Pancreas (tissue), 10 donors: Measurements from ENCODE around the gene CAPN3. TPM values are rescaled to one million over a fixed set of nuclear protein-coding genes. Genes with fewer than 3 reads are reported as not detected.

Experiments
- ATAC-seq, 4 donors: fragments of 200-7000 bp; cut with Tn5 transposase; one replicate each; pipeline versions ENCODE4 v1.8.0 to v1.9.1; 2020; ENCODE audit warnings: mild to moderate bottlenecking in 4 of 4, moderate library complexity in 4 of 4
- DNase-seq, 6 donors: peaks; one replicate each; pipeline ENCODE4 v3.0.0-alpha.2; 2020
- FAIRE-seq: peaks from 2 replicates; lab custom pipeline; 2012; peaks lifted over from hg19 to GRCh38; lab: Jason Lieb, UNC
- H3K27ac ChIP-seq, 4 donors: fragments of 200-600 bp; sonication (generic); 1 replicate in 3 of 4; 2 replicates in 1 of 4; pipeline versions ENCODE4 v1.5.0 to v1.8.0; 2020
- H3K27me3 ChIP-seq, 4 donors: fragments of 200-600 bp; one replicate each; pipeline ENCODE4 v1.8.0; 2021
- H3K36me3 ChIP-seq, 3 donors: fragments of 200-600 bp; sonication (generic) in 1 of 3; one replicate each; pipeline versions ENCODE4 v1.5.0 to v1.8.0; 2020 to 2021
- H3K4me1 ChIP-seq, 3 donors: fragments of 200-600 bp; one replicate each; pipeline ENCODE4 v1.8.0; 2021
- H3K4me3 ChIP-seq, 4 donors: fragments of 200-600 bp; sonication (generic) in 2 of 4; one replicate each; pipeline versions ENCODE4 v1.5.0 to v1.8.0; 2020 to 2021
- H3K9me3 ChIP-seq, 4 donors: fragments of 200-600 bp; one replicate each; pipeline ENCODE4 v1.8.0; 2021
- WGBS, 2 donors: extraction: QIAGEN DNeasy Blood & Tissue Kit; methylation state at CpG; one replicate each; pipeline ENCODE4 v1.1.7; 2013; 5-methylcytosine and 5-hydroxymethylcytosine counted together
- intact Hi-C, 3 donors: fragments of 100-400 bp; cut with DNase I; formaldehyde crosslinking; loops; one replicate each; pipeline versions ENCODE4 v1.11.1 to v1.14.2; 2022
- polyA plus RNA-seq, 2 donors: library from polyadenylated mRNA; stranded (reverse); fragments of 200-250 nt; gene quantifications; one replicate each; pipeline ENCODE4 v1.2.3, GENCODE V29; 2013
- total RNA-seq, 6 donors: library from RNA; stranded (reverse); fragmentation: NEBNext Ultra II Directional in 4 of 6; extraction: Animal tissue kit (Norgen Biotek cat#: 25700) in 4 of 6; gene quantifications; one replicate each; pipeline versions ENCODE4 v1.2.1 to v1.2.4, GENCODE V29; 2021 to 2023
- TF ChIP-seq, protein P1 (sequence below), 4 donors: fragments of 200-600 bp; sonication (generic) in 3 of 4; IDR thresholded peaks; one replicate each; pipeline versions ENCODE4 v1.5.0 to v1.8.0; 2021; ENCODE audit warnings: antibody characterized with exemption in 4 of 4
- donor health status: healthy with polysubstance abuse.
- donor health status: DM: no; HTN: no; CAD: no; lungs with moderate emphysema.
- donor health status: DM: no; HTN: no; CAD: no.
- donor health status: control.
- donor health status: control.
- donor health status: Bipolar disorder and iron deficiency.
- donor health status: DM: yes; HTN: yes; CAD: no.
- donor health status: DM: no; HTN: no; CAD: no.
- donor health status: DM: no; HTN: no; CAD: no.
- donor health status: DM: yes; HTN: yes; CAD: no.

The CAPN3 gene
- total and polyA plus RNA-seq, 8 donors = 1.8 to 35.8 (median 4.5) TPM

- H3K4me3 ChIP-seq = no peak overlapping the region
- peaks cover 0 to 4% (median 0%) of the 10 kb centered on the region in 3 donors for H3K36me3 ChIP-seq
- peak in 1 of 4 donors; percentile 25 for ATAC-seq
- 70 to 71% methylated on average over 5 of the region's 5 CpGs for WGBS, 2 donors
- no peaks in the 10 kb centered on the region for H3K9me3 ChIP-seq
- no peak overlapping the region for H3K27ac ChIP-seq
- intact Hi-C loops = no loop called here
- FAIRE-seq = no peak
- no peak for DNase-seq
- H3K27me3 ChIP-seq = no peaks in the 10 kb centered on the region
- TF ChIP-seq, protein P1, sequence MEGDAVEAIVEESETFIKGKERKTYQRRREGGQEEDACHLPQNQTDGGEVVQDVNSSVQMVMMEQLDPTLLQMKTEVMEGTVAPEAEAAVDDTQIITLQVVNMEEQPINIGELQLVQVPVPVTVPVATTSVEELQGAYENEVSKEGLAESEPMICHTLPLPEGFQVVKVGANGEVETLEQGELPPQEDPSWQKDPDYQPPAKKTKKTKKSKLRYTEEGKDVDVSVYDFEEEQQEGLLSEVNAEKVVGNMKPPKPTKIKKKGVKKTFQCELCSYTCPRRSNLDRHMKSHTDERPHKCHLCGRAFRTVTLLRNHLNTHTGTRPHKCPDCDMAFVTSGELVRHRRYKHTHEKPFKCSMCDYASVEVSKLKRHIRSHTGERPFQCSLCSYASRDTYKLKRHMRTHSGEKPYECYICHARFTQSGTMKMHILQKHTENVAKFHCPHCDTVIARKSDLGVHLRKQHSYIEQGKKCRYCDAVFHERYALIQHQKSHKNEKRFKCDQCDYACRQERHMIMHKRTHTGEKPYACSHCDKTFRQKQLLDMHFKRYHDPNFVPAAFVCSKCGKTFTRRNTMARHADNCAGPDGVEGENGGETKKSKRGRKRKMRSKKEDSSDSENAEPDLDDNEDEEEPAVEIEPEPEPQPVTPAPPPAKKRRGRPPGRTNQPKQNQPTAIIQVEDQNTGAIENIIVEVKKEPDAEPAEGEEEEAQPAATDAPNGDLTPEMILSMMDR (IDR thresholded peaks at IDR 0.05) = no peak
- no peaks in the 10 kb centered on the region for H3K4me1 ChIP-seq
Observed at GRCh38 chr15:42344763-42345162, 14.5 kb upstream of the CAPN3 start.

DNA sequence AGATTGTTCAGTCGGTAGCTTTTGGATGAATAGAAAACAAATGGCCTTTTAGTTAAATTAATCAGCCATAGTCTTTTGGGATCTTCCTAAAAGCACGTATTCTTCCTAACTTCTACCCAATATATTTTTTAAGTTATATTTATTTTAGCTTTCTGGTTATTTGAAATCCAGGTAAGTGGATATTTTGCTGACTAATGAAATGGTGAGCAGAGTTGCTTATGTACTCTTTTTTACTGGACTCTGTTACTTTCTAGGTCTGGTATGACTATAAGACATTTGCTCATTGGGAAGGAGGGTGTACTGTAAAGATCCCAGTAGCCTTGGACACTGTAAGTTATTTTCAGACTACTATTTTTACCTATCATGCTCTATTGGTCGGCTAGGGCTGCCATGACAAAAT, 13.8 kb upstream of the CAPN3 start:
- WGBS, 2 donors = 88 to 93% methylated on average over 3 of the region's 3 CpGs
- ATAC-seq = no peak
- Histone ChIP-seq H3K4me3 (no peak overlapping the region), H3K36me3 (peaks cover 0 to 4% (median 0%) of the 10 kb centered on the region in 3 donors), H3K4me1 (no peaks in the 10 kb centered on the region), H3K27me3 (no peaks in the 10 kb centered on the region), H3K9me3 (no peaks in the 10 kb centered on the region), H3K27ac (no peak overlapping the region)
- FAIRE-seq = no peak
- no peak for DNase-seq
- TF ChIP-seq, protein P1 (IDR thresholded peaks at IDR 0.05) = no peak
- intact Hi-C loops = no loop called here

DNA sequence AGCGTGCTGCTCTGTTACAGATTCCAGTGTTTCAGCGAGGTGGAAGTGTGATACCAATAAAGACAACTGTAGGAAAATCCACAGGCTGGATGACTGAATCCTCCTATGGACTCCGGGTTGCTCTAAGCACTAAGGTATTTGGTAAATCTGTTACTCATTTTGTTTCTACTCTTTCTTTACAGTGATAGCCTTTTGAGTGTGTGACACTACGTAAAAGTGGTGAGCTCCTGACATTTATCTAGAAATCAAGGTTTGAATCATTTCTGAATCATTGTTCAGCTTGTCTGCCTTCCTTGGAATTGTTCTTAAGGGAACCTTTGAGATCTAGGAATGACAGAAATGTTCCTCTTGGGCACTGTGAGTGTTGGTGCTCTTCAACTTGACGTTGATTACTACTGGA, 11.2 kb upstream of the CAPN3 start:
- FAIRE-seq = no peak
- Histone ChIP-seq H3K4me1 (no peaks in the 10 kb centered on the region), H3K27ac (no peak overlapping the region), H3K36me3 (peaks cover 0 to 8% (median 4%) of the 10 kb centered on the region in 3 donors), H3K4me3 (no peak overlapping the region), H3K27me3 (no peaks in the 10 kb centered on the region), H3K9me3 (no peaks in the 10 kb centered on the region)
- WGBS, 2 donors = 87 to 92% methylated on average over 5 of the region's 5 CpGs
- intact Hi-C loops = no loop called here
- DNase-seq = no peak
- TF ChIP-seq, protein P1 (IDR thresholded peaks at IDR 0.05) = no peak
- ATAC-seq = no peak

- intact Hi-C loops = no loop called here
- 82 to 87% methylated on average over 2 of the region's 2 CpGs for WGBS, 2 donors
Observed at GRCh38 chr15:42349186-42349585, 10.1 kb upstream of the CAPN3 start.

DNA sequence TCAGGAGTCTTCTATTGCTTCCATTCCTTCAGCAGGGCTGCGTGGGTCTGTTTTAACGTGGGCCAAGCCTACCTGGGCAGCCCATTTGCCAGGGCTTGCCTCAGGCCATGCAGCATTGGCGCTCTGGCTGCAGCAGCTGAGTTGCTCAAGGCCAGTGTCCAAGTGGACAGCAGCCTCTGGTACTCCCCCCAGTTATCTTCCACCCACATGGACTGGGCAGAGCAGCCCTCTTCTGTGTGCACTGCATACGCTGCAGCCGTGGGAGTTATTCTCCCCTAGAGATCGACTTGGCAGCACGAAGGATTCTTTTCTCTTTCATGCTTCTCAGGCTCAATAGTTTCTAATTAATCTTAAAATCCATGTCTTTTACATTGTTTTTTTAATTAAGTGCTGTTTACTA, 6.9 kb upstream of the CAPN3 start:
- TF ChIP-seq, protein P1 (IDR thresholded peaks at IDR 0.05) = no peak
- Histone ChIP-seq H3K4me1 (no peaks in the 10 kb centered on the region), H3K4me3 (no peak overlapping the region), H3K27me3 (no peaks in the 10 kb centered on the region), H3K27ac (no peak overlapping the region), H3K36me3 (peaks cover 0 to 24% (median 4%) of the 10 kb centered on the region in 3 donors), H3K9me3 (no peaks in the 10 kb centered on the region)
- intact Hi-C loops = no loop called here
- ATAC-seq (no peak), DNase-seq (no peak), FAIRE-seq (no peak)
- 89% methylated on average over 7 of the region's 7 CpGs for WGBS, 2 donors

More at GRCh38 chr15:42349186-42349585, 10.1 kb upstream of the CAPN3 start:
- no peak overlapping the region for H3K27ac ChIP-seq
- DNase-seq = no peak
- H3K4me3 ChIP-seq = no peak overlapping the region
- TF ChIP-seq, protein P1 (IDR thresholded peaks at IDR 0.05) = no peak
- no peaks in the 10 kb centered on the region for H3K27me3 ChIP-seq
- no peaks in the 10 kb centered on the region for H3K4me1 ChIP-seq
- no peak for ATAC-seq
- peaks cover 0 to 19% (median 4%) of the 10 kb centered on the region in 3 donors for H3K36me3 ChIP-seq
- H3K9me3 ChIP-seq = no peaks in the 10 kb centered on the region
- FAIRE-seq = no peak
